Keratinocyte (primary cell): ENCODE data around the gene ADGRG1. TPM values are rescaled to one million over a fixed set of nuclear protein-coding genes. Genes with fewer than 3 reads are reported as not detected.

Experiments
- DNase-seq: peaks from one replicate; pipeline ENCODE4 v3.0.0-alpha.2; 2011; ENCODE audit warnings: low read depth, missing footprints, low spot score
- FAIRE-seq: peaks from 2 replicates; lab custom pipeline; 2011; peaks lifted over from hg19 to GRCh38; lab: Jason Lieb, UNC
- H2AFZ ChIP-seq: 2 replicates; pipeline ENCODE4 v1.6.0; 2012; ENCODE audit warnings: low read length, control low read depth, inconsistent platforms; ENCODE audit not compliant: control insufficient read depth
- H3K27ac ChIP-seq: 2 replicates; pipeline ENCODE4 v1.5.1; 2011; ENCODE audit warnings: low read length; ENCODE audit not compliant: control insufficient read depth, insufficient read depth
- H3K27me3 ChIP-seq: 3 replicates; pipeline ENCODE4 v1.6.0; 2011; ENCODE audit warnings: low read length; ENCODE audit not compliant: control insufficient read depth, insufficient read depth; ENCODE audit errors: extremely low read depth
- H3K36me3 ChIP-seq, 2 experiments: 2 replicates in 1 of 2; 3 replicates in 1 of 2; pipeline ENCODE4 v1.5.1; 2011; ENCODE audit warnings: low read length in 2 of 2, mild to moderate bottlenecking in 1 of 2; ENCODE audit not compliant: control insufficient read depth in 2 of 2, insufficient read depth in 2 of 2; ENCODE audit errors: extremely low read depth in 1 of 2
- H3K4me1 ChIP-seq: 3 replicates; pipeline ENCODE4 v1.5.1; 2011; ENCODE audit warnings: low read length; ENCODE audit not compliant: control insufficient read depth, insufficient read depth; ENCODE audit errors: extremely low read depth
- H3K4me2 ChIP-seq: 3 replicates; pipeline ENCODE4 v1.6.0; 2011; ENCODE audit warnings: low read depth, low read length; ENCODE audit not compliant: control insufficient read depth, insufficient read depth; ENCODE audit errors: extremely low read depth
- H3K4me3 ChIP-seq, 3 experiments: fragments of 200-600 bp in 1 of 3; sonication (generic) in 1 of 3; 2 replicates in 2 of 3; 3 replicates in 1 of 3; pipeline ENCODE4 v1.5.1; 2011 to 2016; ENCODE audit warnings: low read length in 3 of 3, mild to moderate bottlenecking in 3 of 3, control low read depth in 2 of 3, inconsistent platforms in 1 of 3, low read depth in 1 of 3, mixed read lengths in 1 of 3, mixed run types in 1 of 3, moderate library complexity in 1 of 3; ENCODE audit not compliant: control insufficient read depth in 2 of 3, insufficient read depth in 2 of 3; ENCODE audit errors: extremely low read depth in 1 of 3
- H3K79me2 ChIP-seq: 2 replicates; pipeline ENCODE4 v1.6.0; 2012; ENCODE audit warnings: low read length; ENCODE audit not compliant: control insufficient read depth, insufficient read depth
- H3K9ac ChIP-seq: 3 replicates; pipeline ENCODE4 v1.6.0; 2011; ENCODE audit warnings: low read length; ENCODE audit not compliant: control insufficient read depth, insufficient read depth; ENCODE audit errors: extremely low read depth
- H3K9me1 ChIP-seq: 3 replicates; pipeline ENCODE4 v1.6.0; 2011; ENCODE audit warnings: low read length; ENCODE audit not compliant: control insufficient read depth, insufficient read depth; ENCODE audit errors: extremely low read depth
- H3K9me3 ChIP-seq: 2 replicates; pipeline ENCODE4 v1.5.1; 2012; ENCODE audit warnings: low read depth, low read length; ENCODE audit not compliant: control insufficient read depth
- H4K20me1 ChIP-seq: 3 replicates; pipeline ENCODE4 v1.6.0; 2011; ENCODE audit warnings: low read length; ENCODE audit not compliant: control insufficient read depth, insufficient read depth; ENCODE audit errors: extremely low read depth
- CTCF ChIP-seq, 3 experiments: IDR thresholded peaks in 1 of 3; conservative IDR thresholded peaks in 1 of 3; optimal IDR thresholded peaks in 1 of 3; 2 replicates in 2 of 3; 3 replicates in 1 of 3; pipeline versions ENCODE3 to v1.5.1; 2011; ENCODE audit warnings: low read length in 3 of 3, mild to moderate bottlenecking in 3 of 3, moderate library complexity in 2 of 3, control low read depth in 1 of 3, inconsistent platforms in 1 of 3; ENCODE audit not compliant: insufficient read depth in 2 of 3; ENCODE audit errors: extremely low read depth in 1 of 3
- EZH2 ChIP-seq: IDR thresholded peaks from one replicate; pipeline ENCODE4 v1.6.1; 2012; ENCODE audit warnings: inconsistent platforms, mild to moderate bottlenecking, low read length, moderate library complexity
- dilution Hi-C: fragments of 300-500 bp; cut with MboI; formaldehyde crosslinking; loops from one replicate; pipeline ENCODE4 v1.7.0; 2020; ENCODE audit warnings: low sequenced_read_pairs; ENCODE audit not compliant: extremely low pct_ligation_motif_present
- polyA plus RNA-seq, 5 experiments: library from polyadenylated mRNA; depleted of rRNA in 3 of 5; stranded (reverse) in 3 of 5; stranded (forward) in 1 of 5; unstranded in 1 of 5; fragments of >200 nt; gene quantifications; 1 replicate in 1 of 5; 2 replicates in 3 of 5; 3 replicates in 1 of 5; pipeline versions ENCODE4 v1.2.1 to v1.2.3, GENCODE V29; 2011 to 2012; ENCODE audit warnings: missing spikeins in 2 of 5, low read depth in 1 of 5, low replicate concordance in 1 of 5

The ADGRG1 gene
- polyA plus RNA-seq, 1 donor (not counting 4 experiments of a cell fraction or from before 2014, with no cell fraction given), result 28.4 TPM

DNA sequence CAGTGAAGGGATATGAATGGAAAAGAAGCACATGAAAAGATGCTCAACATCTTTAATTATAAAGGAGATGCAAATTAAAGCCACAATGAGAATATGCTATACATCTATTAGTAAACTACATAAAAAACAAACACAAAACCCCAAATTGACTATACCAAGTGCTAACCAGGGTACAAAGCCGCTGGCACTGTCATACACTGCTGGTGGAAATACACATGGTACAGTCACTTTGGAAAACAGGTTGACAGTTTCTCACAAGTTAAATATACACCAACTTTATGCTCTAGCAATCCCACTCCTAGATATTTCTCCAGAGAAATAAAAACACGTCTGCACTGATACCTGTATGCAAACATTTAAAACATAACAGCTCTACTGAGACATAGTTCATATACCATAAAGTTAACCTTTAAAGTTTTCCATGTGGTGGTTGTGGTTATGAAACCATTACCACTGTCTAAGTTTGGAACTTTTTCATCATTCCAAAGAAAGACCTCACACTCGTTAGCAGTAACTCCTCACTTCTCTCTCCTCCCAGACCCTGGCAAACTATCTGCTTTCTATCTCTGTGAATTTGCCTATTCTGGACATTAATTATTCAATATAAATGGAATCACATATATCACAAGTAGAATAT, 43.3 kb upstream of the ADGRG1 start:
- Histone ChIP-seq H3K79me2 (no peaks in the 10 kb centered on the region), H3K9ac (no peak overlapping the region), H3K27me3 (no peaks in the 10 kb centered on the region), H4K20me1 (no peaks in the 10 kb centered on the region), H3K4me3 (no peak overlapping the region), H3K9me3 (no peaks in the 10 kb centered on the region), H3K9me1 (no peaks in the 10 kb centered on the region), H3K4me1 (peaks cover 5% of the 10 kb centered on the region), H3K27ac (no peak overlapping the region), H2AFZ (no peak overlapping the region), H3K36me3 (no peaks in the 10 kb centered on the region), H3K4me2 (no peak overlapping the region)
- FAIRE-seq (no peak), DNase-seq (no peak)
- dilution Hi-C loops, result no loop called here
- TF ChIP-seq EZH2, result no peak
- no peak for TF ChIP-seq CTCF (optimal IDR thresholded peaks at IDR 0.05 in 1 of 3, IDR thresholded peaks at IDR 0.05 in 1 of 3, conservative IDR thresholded peaks at IDR 0.05 in 1 of 3; ENCODE audit: extremely low read depth in 1 of 3, insufficient read depth in 2 of 3, low read length in 3 of 3)

GRCh38 chr16:57588831-57589230, 39.6 kb upstream of the ADGRG1 start:
- FAIRE-seq, result no peak
- H3K4me2 ChIP-seq, result no peak overlapping the region
- dilution Hi-C loops, result no loop called here

More at GRCh38 chr16:57588831-57589230, 39.6 kb upstream of the ADGRG1 start:
- DNase-seq, result no peak
- TF ChIP-seq EZH2 (no peak), CTCF (optimal IDR thresholded peaks at IDR 0.05 in 1 of 3, IDR thresholded peaks at IDR 0.05 in 1 of 3, conservative IDR thresholded peaks at IDR 0.05 in 1 of 3; ENCODE audit: extremely low read depth in 1 of 3, insufficient read depth in 2 of 3, low read length in 3 of 3) (no peak)
- no peaks in the 10 kb centered on the region for H3K36me3 ChIP-seq
- H3K27me3 ChIP-seq, result no peaks in the 10 kb centered on the region
- no peaks in the 10 kb centered on the region for H4K20me1 ChIP-seq
- no peaks in the 10 kb centered on the region for H3K9me1 ChIP-seq
- H3K4me1 ChIP-seq, result peaks cover 32% of the 10 kb centered on the region
- no peak overlapping the region for H2AFZ ChIP-seq
- no peak overlapping the region for H3K27ac ChIP-seq
- H3K9me3 ChIP-seq, result no peaks in the 10 kb centered on the region
- no peaks in the 10 kb centered on the region for H3K79me2 ChIP-seq
- no peak overlapping the region for H3K4me3 ChIP-seq
- H3K9ac ChIP-seq, result no peak overlapping the region
